Cardiac fibroblast (primary cell): ENCODE measurements around the gene RNF20.
A peak's percentile ranks its signal among the peaks of the same experiment; 100 is the strongest.

ENCODE experiments used
- DNase-seq, 2 donors: peaks; one replicate each; pipeline versions ENCODE4 v3.0.0 to v3.0.0-alpha.2; 2010; ENCODE audit warnings: low read depth in 2 of 2
- H3K4me3 ChIP-seq, 2 donors: replicated peaks in 1 of 2; 1 replicate in 1 of 2; 2 replicates in 1 of 2; pipeline ENCODE4 v1.5.1; 2011; ENCODE audit warnings: low read depth in 2 of 2, low read length in 2 of 2, mild to moderate bottlenecking in 2 of 2, moderate library complexity in 1 of 2
- CTCF ChIP-seq: IDR thresholded peaks from one replicate; pipeline ENCODE4 v1.5.1; 2011; ENCODE audit warnings: low read depth, mild to moderate bottlenecking, low read length, inconsistent platforms

Gene RNF20

GRCh38 chr9:101528015-101528414 is 5.6 kb upstream of the RNF20 start:
- no peak for DNase-seq
- TF ChIP-seq CTCF, result no peak
- no peak overlapping the region for H3K4me3 ChIP-seq

GRCh38 chr9:101530076-101530711 is 3.5 kb upstream of the RNF20 start:
- H3K4me3 ChIP-seq, result no peak overlapping the region
- peak; percentile 81 for TF ChIP-seq CTCF
- DNase-seq, result peak; percentile 81 to 88

GRCh38 chr9:101536351-101536750 is 2.7 kb downstream of the RNF20 start:
- H3K4me3 ChIP-seq, result no peak overlapping the region
- peak; percentile 23 to 67 for DNase-seq
- TF ChIP-seq CTCF, result no peak

GRCh38 chr9:101536938-101537337 is 3.3 kb downstream of the RNF20 start:
- TF ChIP-seq CTCF, result no peak
- peak; percentile 43 to 48 for DNase-seq

GRCh38 chr9:101540069-101540468 is 6.4 kb downstream of the RNF20 start:
- H3K4me3 ChIP-seq, result no peak overlapping the region
- DNase-seq, result no peak
- TF ChIP-seq CTCF, result no peak

More at GRCh38 chr9:101536938-101537337, 3.3 kb downstream of the RNF20 start:
- no peak overlapping the region for H3K4me3 ChIP-seq

- no peak for TF ChIP-seq CTCF
- DNase-seq, result no peak
- no peak overlapping the region for H3K4me3 ChIP-seq
These were observed 9.6 kb downstream of the RNF20 start for GRCh38 chr9:101543098-101543735.
